GM08714 (cell line): ENCODE measurements around the gene FAM168A.
"Not testable (repeated sequence)": the region's sequence is repeated elsewhere in the genome, so short reads cannot be mapped to it uniquely, and the experiment has no call there.

Experiments used
- H3K4me3 ChIP-seq: fragments of 200-500 bp; sonication (Bioruptor generic); 2 replicates; pipeline ENCODE4 v1.5.1; 2014; ENCODE audit warnings: mild to moderate bottlenecking, low read length, inconsistent platforms
- ZNF274 ChIP-seq: IDR thresholded peaks from 2 replicates; pipeline ENCODE4 v1.6.1; 2012; ENCODE audit warnings: mild to moderate bottlenecking, low read depth, low read length

FAM168A gene

DNA sequence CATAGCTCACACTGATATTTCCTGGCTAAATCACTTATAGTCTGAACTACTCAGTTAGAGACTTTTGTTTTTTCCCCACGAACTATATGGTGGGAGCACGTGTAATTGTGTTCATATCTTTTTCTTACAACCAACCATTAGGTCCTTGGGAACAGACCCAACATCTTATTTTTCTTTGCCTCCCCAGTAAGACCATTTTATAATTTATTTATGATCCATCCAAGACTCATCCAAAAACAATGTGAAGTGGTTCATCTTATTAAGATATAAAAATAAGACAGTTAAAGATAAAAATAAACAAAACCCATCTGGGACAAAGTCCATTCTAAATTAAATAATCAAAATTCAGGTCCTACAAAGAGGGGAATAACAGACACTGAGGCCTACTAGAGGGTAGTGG lies 90.8 kb downstream of the FAM168A start:
- TF ChIP-seq ZNF274: no peak
- no peak overlapping the region for H3K4me3 ChIP-seq

DNA sequence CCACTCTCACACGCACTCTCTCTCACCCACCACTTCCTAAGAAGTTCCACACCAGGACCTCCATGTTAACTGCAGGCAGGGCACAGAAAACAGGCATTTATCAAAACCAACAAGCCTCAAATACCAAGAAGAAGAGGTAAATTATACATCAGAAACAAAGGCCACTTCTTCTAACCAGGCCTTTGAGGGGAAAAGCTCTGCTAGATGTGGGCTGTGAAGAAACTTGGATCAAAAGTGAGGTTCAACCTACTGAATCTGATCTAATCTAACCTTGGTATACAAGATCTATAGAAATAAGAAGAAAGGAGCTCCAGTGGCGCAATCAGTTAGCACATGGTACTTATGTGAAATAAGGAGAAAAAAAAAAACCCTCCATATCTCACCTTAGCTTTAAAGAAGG lies 91.9 kb downstream of the FAM168A start:
- no peak for TF ChIP-seq ZNF274
- no peak overlapping the region for H3K4me3 ChIP-seq

- no peak for TF ChIP-seq ZNF274
These were observed 99.6 kb downstream of the FAM168A start for GRCh38 chr11:73498343-73498742.

DNA sequence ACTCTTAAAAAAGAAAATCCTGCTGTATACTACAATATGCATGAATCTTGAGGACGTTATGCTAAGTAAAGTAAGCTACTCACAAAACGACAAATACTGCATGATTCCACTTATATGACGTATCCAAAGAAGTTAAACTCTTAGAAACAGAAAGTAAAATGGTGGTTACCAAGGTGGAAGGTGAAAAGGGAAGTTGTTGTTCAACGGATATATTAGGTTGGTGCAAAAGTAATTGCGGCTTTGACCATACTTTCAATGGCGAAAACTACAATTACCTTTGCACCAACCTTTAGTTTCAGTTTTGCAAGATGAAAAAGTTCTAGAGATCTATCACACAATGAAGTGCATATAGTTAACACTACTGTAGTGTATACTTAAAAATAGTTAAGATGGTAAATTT lies 101.8 kb downstream of the FAM168A start:
- no peak overlapping the region for H3K4me3 ChIP-seq
- TF ChIP-seq ZNF274: no peak

More at GRCh38 chr11:73498343-73498742, 99.6 kb downstream of the FAM168A start:
- H3K4me3 ChIP-seq: no peak overlapping the region

DNA sequence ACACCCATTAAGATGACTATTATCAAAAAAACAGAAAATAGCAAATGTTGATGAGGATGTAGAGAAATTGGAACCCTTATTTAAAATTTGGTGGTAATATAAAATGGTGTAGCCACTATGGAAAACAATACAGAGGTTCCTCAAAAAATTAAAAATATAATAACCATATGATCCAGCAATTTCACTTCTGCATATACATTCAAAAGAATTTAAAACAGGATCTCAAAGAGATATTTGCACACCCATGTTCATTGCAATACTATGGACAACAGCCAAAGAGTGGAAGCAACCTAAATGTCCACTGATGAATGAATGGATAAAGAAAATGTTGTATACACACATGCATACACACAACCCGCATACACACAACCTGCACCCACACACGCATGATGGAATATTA lies 102.2 kb downstream of the FAM168A start:
- no peak overlapping the region for H3K4me3 ChIP-seq
- TF ChIP-seq ZNF274: no peak

GRCh38 chr11:73493956-73494598 lies 103.8 kb downstream of the FAM168A start:
- TF ChIP-seq ZNF274: no peak
- H3K4me3 ChIP-seq: no peak overlapping the region

DNA sequence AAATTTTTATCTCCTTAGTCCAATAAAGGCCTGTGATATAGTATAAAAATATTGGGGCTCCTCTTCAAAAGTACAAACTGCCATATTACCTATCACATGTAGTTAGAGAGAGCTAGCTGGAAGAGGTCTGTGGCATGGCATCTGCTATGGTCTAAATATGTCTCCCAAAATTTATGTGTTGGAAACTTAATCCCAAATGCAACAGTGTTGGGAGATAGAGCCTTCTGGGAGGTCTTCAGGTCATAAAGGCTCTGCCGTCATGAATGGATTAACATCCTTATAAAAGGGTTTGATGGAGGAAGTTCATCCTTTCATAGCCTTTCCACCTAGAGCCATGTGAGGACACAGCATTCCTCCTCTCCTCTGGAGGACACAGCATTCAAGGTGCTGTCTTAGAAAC lies 116.3 kb downstream of the FAM168A start:
- no peak overlapping the region for H3K4me3 ChIP-seq
- TF ChIP-seq ZNF274: no peak

DNA sequence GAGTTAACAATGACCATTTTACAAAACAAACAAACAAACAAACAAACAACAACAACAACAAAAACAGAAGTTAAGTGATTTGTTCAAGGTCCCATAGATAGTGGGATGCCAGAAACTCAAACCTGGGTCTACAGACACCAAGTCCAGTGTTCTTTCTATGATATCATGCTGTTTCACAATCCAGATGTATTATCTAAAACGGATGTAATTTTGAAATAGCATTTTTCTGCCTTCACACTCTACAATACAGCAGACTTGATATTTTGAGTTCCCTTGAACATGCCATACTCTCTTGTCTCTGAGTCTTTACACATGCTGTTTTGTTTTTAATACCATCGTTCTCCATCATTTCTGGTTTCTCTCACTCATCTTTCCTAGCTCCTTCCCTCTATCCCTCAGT lies 117.2 kb downstream of the FAM168A start:
- TF ChIP-seq ZNF274: no peak
- H3K4me3 ChIP-seq: no peak overlapping the region

GRCh38 chr11:73478737-73479347 lies 119.1 kb downstream of the FAM168A start:
- no peak overlapping the region for H3K4me3 ChIP-seq
- TF ChIP-seq ZNF274: no peak

- TF ChIP-seq ZNF274: no peak
- H3K4me3 ChIP-seq: no peak overlapping the region
These were observed 120.4 kb downstream of the FAM168A start for GRCh38 chr11:73477518-73477917.

DNA sequence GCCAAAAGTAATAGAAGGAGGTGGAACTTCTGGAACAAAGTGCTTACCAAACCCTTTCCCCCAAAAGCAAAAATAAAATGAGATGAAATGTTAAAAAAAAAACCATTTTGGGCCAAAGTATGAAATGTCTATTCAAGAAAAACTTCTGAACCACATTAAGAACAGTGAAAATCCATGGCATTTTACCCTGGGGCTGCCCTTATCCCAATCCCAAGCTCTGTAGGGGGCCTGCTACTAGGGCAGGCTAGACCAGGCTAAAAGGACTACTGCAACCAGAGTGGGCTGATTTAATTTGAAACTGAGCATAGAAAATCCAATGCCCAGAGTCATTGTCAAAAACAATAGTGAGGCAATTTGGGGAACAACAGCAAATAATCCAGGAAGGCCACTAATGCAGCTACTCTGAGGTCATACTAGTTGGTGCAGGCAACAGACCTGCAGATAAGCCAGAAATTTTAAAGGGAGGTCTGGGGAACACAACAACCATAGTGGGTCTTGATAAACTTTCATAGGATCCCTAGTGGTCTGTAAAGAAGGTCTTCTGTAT lies 122.3 kb downstream of the FAM168A start:
- TF ChIP-seq ZNF274: no peak
- H3K4me3 ChIP-seq: no peak overlapping the region

GRCh38 chr11:73473252-73473651 lies 124.7 kb downstream of the FAM168A start:
- TF ChIP-seq ZNF274: no peak
- no peak overlapping the region for H3K4me3 ChIP-seq

GRCh38 chr11:73470036-73470612 lies 127.8 kb downstream of the FAM168A start:
- H3K4me3 ChIP-seq: not testable (repeated sequence)

DNA sequence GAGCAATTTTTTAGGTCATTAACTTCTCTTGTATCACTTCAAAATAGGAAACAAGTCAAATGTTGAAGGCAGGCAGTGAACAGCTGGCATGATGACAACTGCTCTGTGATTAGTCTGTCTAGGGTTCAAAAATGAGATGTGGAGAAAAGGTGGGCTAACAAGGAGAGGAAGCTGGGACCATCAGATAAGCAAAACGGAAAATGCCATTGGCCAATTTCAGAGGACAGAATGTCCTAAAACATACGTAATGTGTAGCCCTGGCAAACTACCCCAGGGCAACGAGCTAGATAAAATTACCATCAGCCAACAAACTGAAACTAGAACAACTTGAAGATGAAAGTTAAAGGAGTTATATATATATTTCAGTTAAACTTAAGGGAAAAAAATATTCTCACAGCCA lies 128.5 kb downstream of the FAM168A start:
- H3K4me3 ChIP-seq: no peak overlapping the region
- TF ChIP-seq ZNF274: no peak

DNA sequence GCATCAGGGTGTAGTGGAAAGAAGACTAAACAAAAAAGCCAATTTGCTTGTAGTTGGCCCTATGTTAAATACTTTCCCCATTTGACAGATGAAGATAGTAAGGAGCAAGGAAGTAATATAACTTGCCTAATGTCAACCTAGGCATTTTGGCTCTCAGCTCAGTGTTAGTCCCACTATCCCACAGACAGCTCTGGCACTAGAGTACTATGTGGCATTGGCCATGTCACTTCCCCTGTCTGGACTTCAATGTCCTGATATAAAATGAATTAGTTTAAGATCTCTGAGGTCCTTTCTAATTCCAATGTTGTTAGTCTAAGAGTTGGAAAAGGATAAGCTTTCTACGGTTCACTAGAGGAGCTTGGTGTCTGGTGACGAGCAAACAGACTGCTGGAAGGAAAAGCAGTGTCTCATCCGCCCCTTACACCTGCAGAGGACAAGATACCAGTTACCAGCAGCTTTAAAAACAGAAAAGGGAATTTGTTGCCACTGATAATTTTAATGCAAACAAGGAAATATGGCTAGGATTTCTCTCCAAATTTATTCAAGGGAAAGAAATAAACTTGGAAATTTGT lies 129.2 kb downstream of the FAM168A start:
- TF ChIP-seq ZNF274: no peak
- no peak overlapping the region for H3K4me3 ChIP-seq
